Activated naive CD4-positive, alpha-beta T cell (primary cell): Measurements from ENCODE around the gene ZDHHC19.
"Not testable (repeated sequence)": the region's sequence is repeated elsewhere in the genome, so short reads cannot be mapped to it uniquely, and the experiment has no call there.

Experiments used
- DNase-seq, 4 experiments: peaks; one replicate each; lab custom pipeline; 2025; lab: John Stamatoyannopoulos, UW

Gene ZDHHC19

GRCh38 chr3:196225086-196225485 is 13.9 kb upstream of the ZDHHC19 start:
- no peak for DNase-seq

GRCh38 chr3:196222876-196223595 is 11.8 kb upstream of the ZDHHC19 start:
- no peak for DNase-seq

- no peak for DNase-seq
Observed at GRCh38 chr3:196220991-196221390, 9.8 kb upstream of the ZDHHC19 start.

- no peak for DNase-seq
Observed at GRCh38 chr3:196220587-196220986, 9.4 kb upstream of the ZDHHC19 start.

GRCh38 chr3:196219970-196220311 is 8.7 kb upstream of the ZDHHC19 start:
- DNase-seq = no peak

- peak in 3 of 4 experiments; percentile 18 to 66 (median 36) for DNase-seq
Observed at GRCh38 chr3:196219194-196219969, 8.2 kb upstream of the ZDHHC19 start.

- no peak for DNase-seq
Observed at GRCh38 chr3:196218155-196218712, 7.0 kb upstream of the ZDHHC19 start.

- no peak for DNase-seq
Observed at GRCh38 chr3:196217307-196218154, 6.3 kb upstream of the ZDHHC19 start.

- DNase-seq = no peak
Observed at GRCh38 chr3:196216681-196217211, 5.5 kb upstream of the ZDHHC19 start.

GRCh38 chr3:196216089-196216564 is 4.9 kb upstream of the ZDHHC19 start, which contains the start of gene SLC51A:
Gene SLC51A (plus strand): TSS chr3:196216534. CDS start chr3:196216713, 179 bp downstream.
- no peak for DNase-seq

- DNase-seq = no peak
Observed at GRCh38 chr3:196215493-196216020, 4.4 kb upstream of the ZDHHC19 start.

- no peak for DNase-seq
Observed at GRCh38 chr3:196214783-196215441, 3.7 kb upstream of the ZDHHC19 start.

- not testable (repeated sequence) for DNase-seq
Observed at GRCh38 chr3:196209944-196210672, 1.1 kb downstream of the ZDHHC19 start.

- DNase-seq = no peak
Observed at GRCh38 chr3:196208942-196209695, 2.1 kb downstream of the ZDHHC19 start.

GRCh38 chr3:196207833-196208607 is 3.2 kb downstream of the ZDHHC19 start:
- DNase-seq = peak in 3 of 4 experiments; percentile 18 to 55 (median 28)

GRCh38 chr3:196207159-196207832 is 3.9 kb downstream of the ZDHHC19 start:
- peak in 3 of 4 experiments; percentile 24 to 45 (median 34) for DNase-seq

- not testable (repeated sequence) for DNase-seq
Observed at GRCh38 chr3:196205442-196206205, 5.6 kb downstream of the ZDHHC19 start.
